Dermis blood vessel endothelial cell (primary cell): Measurements from ENCODE around the gene FBXL7. TPM values are rescaled to one million over a fixed set of nuclear protein-coding genes. Genes with fewer than 3 reads are reported as not detected.

ENCODE experiments used
- DNase-seq: peaks from one replicate; pipeline ENCODE4 v3.0.0; 2010
- total RNA-seq: library from RNA; depleted of rRNA; stranded (reverse); fragments of >200 nt; gene quantifications from 2 replicates; pipeline ENCODE4 v1.2.3, GENCODE V29; 2014

Gene FBXL7
- total RNA-seq, 1 donor from 2014 or later: 15.5 TPM

DNA sequence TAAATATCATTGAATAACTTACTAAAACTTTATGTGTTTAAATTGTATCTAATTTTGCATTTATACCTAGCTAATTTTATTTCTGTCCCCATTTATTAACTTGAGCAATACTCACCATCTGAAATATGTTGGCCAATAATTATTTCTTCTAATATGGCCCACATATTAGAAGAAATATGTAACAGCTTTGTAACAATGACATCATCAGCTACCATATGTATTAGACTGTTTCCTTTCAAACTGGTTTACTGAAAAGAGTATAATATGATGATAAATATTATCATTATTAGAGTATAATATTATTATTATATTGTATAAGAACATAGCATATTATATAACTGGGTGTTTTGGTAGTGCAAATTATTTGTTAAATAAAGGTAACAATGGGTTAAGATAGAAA, 220.5 kb downstream of the FBXL7 start:
- no peak for DNase-seq

GRCh38 chr5:15722305-15722704, 222.3 kb downstream of the FBXL7 start:
- no peak for DNase-seq

GRCh38 chr5:15727375-15727774, 227.4 kb downstream of the FBXL7 start:
- no peak for DNase-seq

GRCh38 chr5:15728811-15729210, 228.8 kb downstream of the FBXL7 start:
- DNase-seq: no peak

DNA sequence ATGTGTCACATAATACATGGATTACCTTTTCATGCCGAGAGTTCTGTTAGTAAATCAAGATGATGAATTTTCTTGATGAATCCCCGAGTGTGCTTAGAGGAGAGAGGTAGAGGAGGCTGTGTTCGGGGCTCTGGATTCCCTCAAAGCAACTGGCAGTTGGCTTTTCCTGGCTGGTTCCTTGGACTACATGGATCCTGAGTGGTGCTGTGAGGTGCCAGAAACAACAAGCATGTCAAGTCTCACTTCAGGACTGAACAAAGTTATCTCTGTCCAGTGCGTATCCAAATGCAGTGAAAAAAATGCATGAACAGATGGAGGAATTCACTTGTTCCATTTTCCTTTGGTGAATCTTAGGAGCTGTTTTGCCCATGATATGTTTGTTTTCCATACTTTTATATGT, 231.7 kb downstream of the FBXL7 start:
- no peak for DNase-seq

DNA sequence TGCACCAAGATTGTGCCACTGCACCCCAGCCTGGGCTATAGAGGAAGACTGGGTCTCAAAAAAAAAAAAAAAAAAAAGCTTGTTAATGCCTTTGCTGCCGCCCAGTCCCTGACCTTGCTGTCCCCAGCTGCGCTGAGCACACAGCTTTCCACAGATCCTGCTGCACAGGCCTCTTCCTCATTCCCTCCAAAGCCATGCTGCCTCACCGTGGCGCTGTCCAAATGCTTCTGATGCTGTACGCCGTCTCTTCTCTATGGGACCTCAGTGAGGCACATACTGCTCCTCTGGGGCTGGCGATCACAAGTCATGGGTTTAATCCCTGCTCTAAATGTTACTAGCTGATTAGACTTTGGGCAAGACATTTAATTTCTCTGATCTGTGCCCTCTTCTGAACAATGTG, 234.1 kb downstream of the FBXL7 start:
- DNase-seq: no peak

DNA sequence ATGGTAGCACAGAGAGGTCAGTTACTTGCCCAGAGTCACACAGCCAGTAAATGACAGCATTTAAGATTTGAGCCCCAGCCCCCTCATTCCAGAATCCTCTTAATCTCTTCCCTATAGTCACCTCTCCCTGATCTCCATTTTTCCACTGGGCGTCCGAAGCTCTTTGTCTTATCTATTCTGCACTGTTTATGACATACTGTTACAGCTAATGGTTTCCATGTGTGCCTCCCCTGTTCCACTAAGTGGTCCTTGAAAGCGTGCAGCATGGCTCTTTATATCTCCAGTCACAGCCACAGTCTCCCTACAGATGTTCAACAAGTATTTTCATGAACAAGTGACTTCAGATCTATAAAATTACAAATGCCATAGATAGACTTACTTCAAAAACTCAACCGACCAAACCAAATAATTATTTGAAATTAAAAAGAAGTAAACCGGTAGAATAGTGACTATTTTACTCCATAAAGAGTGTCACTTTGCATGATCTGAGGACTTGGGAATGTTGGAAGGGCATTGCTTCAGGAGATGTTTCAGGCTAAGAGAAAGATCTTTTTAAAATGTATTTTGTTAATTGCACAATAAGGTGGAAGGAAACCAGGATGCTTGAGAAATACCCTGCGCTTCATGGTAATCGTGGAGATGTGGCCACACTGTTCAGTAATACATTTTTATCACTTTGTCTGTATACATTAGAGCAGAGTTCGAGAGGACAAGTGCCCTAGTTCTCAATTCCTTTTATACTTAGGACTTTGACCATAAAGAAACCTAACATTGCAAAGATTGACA, 237.2 kb downstream of the FBXL7 start:
- no peak for DNase-seq

GRCh38 chr5:15737871-15738664, 238.1 kb downstream of the FBXL7 start:
- no peak for DNase-seq

GRCh38 chr5:15740383-15740782, 240.4 kb downstream of the FBXL7 start:
- no peak for DNase-seq

DNA sequence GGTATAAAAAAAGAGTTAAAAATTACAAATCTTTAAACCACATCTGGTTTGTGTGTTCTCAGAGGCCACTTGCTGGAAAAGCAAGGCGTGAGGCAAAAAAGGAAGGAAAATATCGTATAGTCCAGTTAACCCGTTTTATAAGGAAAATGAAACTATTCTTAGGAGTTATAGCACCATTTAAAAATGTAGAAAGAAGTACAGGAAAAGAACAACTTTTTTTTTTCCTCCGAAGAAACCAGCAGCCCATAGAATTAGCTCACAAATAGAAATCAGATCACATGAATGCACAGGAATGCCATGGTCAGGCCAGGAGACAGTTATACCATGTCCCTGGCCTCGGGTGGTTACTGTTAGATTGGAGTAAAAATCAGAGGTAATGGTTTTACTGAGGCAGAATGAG, 241.6 kb downstream of the FBXL7 start:
- DNase-seq: no peak

DNA sequence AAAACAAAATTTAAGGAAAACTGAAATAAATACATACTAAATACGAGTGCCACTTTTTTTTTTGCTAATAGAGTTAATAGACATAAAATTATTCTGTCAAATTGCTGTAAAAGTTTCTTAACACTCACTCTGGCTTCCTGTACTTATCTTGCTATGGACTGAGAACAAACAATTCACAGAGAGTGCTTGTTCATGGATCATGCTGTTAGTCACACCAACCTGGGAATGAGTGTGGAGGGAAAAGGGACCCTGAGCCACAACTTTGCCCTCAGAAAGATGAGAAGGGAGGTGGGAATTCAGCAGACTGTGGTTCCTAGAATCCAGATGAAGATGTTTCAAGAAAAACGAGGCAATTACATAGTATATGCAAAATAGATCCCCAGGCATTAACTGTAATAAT, 246.9 kb downstream of the FBXL7 start:
- DNase-seq: no peak

DNA sequence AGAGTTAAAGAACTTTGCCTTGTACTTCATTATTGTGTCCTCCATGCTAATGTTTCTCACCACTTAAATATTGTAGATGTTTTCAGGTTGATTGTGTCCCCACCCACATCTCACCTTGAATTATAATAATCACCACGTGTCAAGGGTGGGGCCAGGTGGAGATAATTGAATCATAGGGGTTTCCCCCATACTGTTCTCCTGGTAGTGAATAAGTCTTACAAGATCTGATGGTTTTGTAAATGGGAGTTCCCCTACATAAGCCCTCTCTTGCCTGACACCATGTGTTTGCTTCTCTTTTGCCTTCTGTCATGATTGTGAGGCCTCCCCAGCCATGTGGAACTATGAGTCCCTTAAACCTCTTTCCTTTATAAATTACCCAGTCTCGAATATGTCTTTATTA, 248.3 kb downstream of the FBXL7 start:
- no peak for DNase-seq

GRCh38 chr5:15752663-15753285, 252.8 kb downstream of the FBXL7 start:
- no peak for DNase-seq

GRCh38 chr5:15753752-15754151, 253.8 kb downstream of the FBXL7 start:
- no peak for DNase-seq

DNA sequence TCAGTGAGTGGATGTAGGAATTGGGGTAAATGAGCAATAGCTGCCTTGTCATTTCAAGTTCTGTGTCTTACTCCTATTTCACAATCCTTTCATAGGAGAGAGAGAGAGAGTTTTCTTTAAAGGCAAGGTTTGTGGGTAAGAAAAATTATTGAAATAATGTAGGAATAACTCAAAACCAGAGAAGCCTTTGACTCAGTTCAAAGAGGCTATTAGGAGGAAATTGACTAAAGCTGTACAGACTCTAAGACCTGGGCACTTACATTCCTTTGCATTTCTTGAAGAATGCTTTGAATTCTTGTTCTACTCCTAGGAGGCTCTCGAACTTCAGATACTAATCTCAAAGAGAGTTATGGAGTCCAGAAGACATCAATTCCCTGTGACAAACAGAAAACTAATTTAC, 257.1 kb downstream of the FBXL7 start:
- no peak for DNase-seq

GRCh38 chr5:15757619-15758018, 257.6 kb downstream of the FBXL7 start:
- no peak for DNase-seq

- no peak for DNase-seq
Measured at GRCh38 chr5:15762668-15763067, 262.7 kb downstream of the FBXL7 start.

GRCh38 chr5:15763754-15764153, 263.8 kb downstream of the FBXL7 start:
- DNase-seq: no peak

DNA sequence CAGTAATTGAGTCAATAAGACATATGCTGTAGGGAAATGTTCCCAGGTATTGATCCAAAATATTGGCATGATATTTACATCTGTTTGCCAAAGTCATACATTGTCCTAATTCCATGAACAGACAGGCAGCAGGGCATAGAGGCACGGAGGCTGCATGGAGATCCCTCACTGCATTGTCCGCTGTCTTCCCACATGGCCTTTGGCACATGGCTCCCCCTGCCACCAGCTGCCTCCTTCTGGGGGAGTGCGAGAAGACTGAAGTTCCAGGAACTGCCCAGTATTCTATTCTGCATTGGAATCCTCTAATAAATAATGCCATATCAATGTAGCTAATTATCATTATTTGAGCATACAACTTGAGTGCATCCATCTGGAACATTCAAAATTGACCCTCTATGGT, 269.0 kb downstream of the FBXL7 start:
- DNase-seq: no peak

DNA sequence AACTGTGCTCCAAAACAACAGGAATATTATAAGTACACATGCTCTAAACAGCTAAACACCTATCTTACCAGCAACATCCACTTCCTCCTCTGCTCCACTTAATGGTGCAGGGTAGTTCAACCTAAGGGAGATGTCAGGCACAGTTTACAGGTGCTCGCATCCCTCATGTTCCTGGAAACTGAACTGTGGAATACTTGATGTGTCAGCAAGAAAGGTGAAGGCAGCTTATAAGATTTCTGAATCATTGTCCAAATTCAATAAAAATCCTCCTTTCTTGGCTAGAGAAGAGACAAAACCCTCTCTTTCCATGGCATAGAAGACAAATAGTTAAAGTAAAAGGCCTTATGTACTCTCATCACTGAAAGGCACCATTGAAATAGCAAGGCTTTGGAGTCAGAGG, 272.2 kb downstream of the FBXL7 start:
- no peak for DNase-seq

- no peak for DNase-seq
Measured at GRCh38 chr5:15774632-15775031, 274.7 kb downstream of the FBXL7 start.

DNA sequence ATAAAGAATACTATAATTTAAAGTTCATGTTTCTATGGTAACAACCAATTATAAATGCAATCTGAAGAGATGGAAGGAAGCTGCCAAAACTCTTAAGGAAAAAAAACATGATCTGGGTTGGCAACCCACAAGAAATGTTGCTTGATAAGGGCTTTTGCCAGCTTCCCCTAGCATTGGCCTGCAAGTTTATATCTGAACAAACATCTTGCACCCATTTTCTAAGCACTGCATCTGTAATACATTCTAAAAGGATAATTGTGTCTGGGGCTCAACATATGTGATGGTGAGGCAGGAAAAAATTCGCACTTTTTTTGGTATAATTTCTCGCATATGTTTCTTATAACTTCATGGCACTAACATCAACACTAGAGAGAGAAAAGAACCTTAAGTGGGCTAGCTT, 276.4 kb downstream of the FBXL7 start:
- DNase-seq: no peak

DNA sequence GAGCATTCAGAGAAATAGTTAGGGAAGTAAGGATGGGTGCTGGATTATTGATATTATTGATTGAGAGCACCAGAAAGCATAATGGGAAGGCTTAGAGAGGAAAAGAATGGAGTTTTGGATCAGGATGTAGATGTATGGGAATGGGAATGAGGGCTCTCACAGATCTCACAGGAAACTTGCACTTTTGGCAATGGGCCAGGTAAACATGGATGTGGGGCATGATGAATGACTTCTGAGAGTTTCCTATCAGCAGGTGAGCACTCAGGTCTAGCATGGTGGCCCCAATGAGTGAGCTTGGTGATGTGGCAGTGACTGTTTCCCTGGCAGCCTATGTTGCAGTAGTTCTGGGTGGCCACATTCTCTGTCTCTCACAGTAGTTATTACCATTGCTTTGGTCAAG, 283.8 kb downstream of the FBXL7 start:
- no peak for DNase-seq

DNA sequence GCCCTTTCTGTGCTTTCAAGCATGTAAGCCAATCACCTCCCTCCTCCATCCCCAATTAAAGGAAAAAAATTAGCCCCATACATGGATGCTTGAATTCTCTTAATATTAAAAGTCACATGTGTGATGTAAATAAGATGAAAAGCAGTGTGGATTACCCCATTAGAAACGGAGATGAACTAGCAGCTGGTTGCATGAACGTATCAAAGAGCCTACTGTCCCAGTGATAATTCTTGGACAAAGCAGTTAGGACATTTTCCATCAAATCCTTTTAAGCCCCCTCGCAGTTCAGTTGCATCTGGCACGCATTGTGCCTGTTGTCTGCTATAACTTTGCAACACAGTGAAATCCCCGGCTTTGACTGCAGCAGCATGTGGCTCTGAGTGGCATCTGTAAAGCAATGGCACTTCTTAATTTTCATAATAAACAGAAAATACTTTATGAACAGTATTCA, 285.6 kb downstream of the FBXL7 start:
- no peak for DNase-seq
